Lung (tissue), 12 donors: ENCODE measurements around the gene ITPK1. TPM values are rescaled to one million over a fixed set of nuclear protein-coding genes. Genes with fewer than 3 reads are reported as not detected.

Experiments used
- ATAC-seq: fragments of 200-7000 bp; cut with Tn5 transposase; one replicate; pipeline ENCODE4 v1.9.1; 2020; ENCODE audit warnings: moderate number of reproducible peaks; ENCODE audit not compliant: insufficient read depth, low FRiP score
- DNase-seq, 3 donors: peaks; one replicate each; pipeline ENCODE4 v3.0.0-alpha.2; 2013 to 2017
- H3K27ac ChIP-seq, 2 donors: one replicate each; pipeline ENCODE4 v1.5.1; 2013; ENCODE audit warnings: mild to moderate bottlenecking in 2 of 2, moderate library complexity in 2 of 2, control low read depth in 1 of 2, inconsistent platforms in 1 of 2, low read depth in 1 of 2, low read length in 1 of 2
- H3K27me3 ChIP-seq, 3 donors: one replicate each; pipeline ENCODE4 v1.5.1; 2013; ENCODE audit warnings: low read length in 2 of 3; ENCODE audit not compliant: control insufficient read depth in 3 of 3, insufficient read depth in 3 of 3
- H3K36me3 ChIP-seq, 4 donors: one replicate each; pipeline ENCODE4 v1.5.1; 2013; ENCODE audit warnings: low read length in 4 of 4, mild to moderate bottlenecking in 1 of 4, moderate library complexity in 1 of 4; ENCODE audit not compliant: control insufficient read depth in 4 of 4, insufficient read depth in 4 of 4
- H3K4me1 ChIP-seq, 5 donors: one replicate each; pipeline ENCODE4 v1.5.1; 2013; ENCODE audit warnings: low read length in 5 of 5, mild to moderate bottlenecking in 2 of 5, moderate library complexity in 1 of 5; ENCODE audit not compliant: control insufficient read depth in 5 of 5, insufficient read depth in 5 of 5
- H3K4me3 ChIP-seq: one replicate; pipeline ENCODE4 v1.5.1; 2013; ENCODE audit warnings: mild to moderate bottlenecking, control low read depth, moderate library complexity
- H3K9ac ChIP-seq, 2 donors: one replicate each; pipeline ENCODE4 v1.5.1; 2013; ENCODE audit warnings: low read length in 2 of 2, control low read depth in 1 of 2; ENCODE audit not compliant: insufficient read depth in 1 of 2
- H3K9me3 ChIP-seq, 4 donors: one replicate each; pipeline ENCODE4 v1.5.1; 2013; ENCODE audit warnings: low read length in 3 of 4, mild to moderate bottlenecking in 1 of 4, moderate library complexity in 1 of 4; ENCODE audit not compliant: control insufficient read depth in 4 of 4, insufficient read depth in 3 of 4
- CTCF ChIP-seq: IDR thresholded peaks from 2 replicates; pipeline ENCODE4 v1.5.1; 2012; ENCODE audit warnings: mild to moderate bottlenecking; ENCODE audit errors: control extremely low read depth, extremely low read depth
- WGBS, 2 donors: extraction: QIAGEN DNeasy Blood & Tissue Kit; methylation state at CpG; one replicate each; pipeline ENCODE4 v1.1.7; 2013; 5-methylcytosine and 5-hydroxymethylcytosine counted together
- polyA plus RNA-seq, 2 donors: library from polyadenylated mRNA; stranded (reverse); fragments of 200-250 nt; gene quantifications; one replicate each; pipeline ENCODE4 v1.2.1, GENCODE V29; 2013
- total RNA-seq, 2 donors: library from RNA; depleted of rRNA in 1 of 2; stranded (reverse); fragments of >200 nt in 1 of 2; gene quantifications; one replicate each; pipeline ENCODE4 v1.2.1, GENCODE V29; 2014 to 2021
- donor health status: control.
- donor health status: control.
- donor health status: Bipolar disorder and iron deficiency.
- donor health status: healthy.
- donor health status: DM: yes; HTN: yes; CAD: no.

ITPK1 gene
- total and polyA plus RNA-seq, 4 donors: 17.5 to 99.4 (median 45.3) TPM

- H3K27me3 ChIP-seq: no peaks in the 10 kb centered on the region
- H3K36me3 ChIP-seq: no peaks in the 10 kb centered on the region
- no peak overlapping the region for H3K27ac ChIP-seq
- ATAC-seq (no peak), DNase-seq (no peak)
- no peak for TF ChIP-seq CTCF
- peaks cover 0 to 9% (median 0%) of the 10 kb centered on the region in 5 donors for H3K4me1 ChIP-seq
- no peak overlapping the region for H3K4me3 ChIP-seq
- H3K9ac ChIP-seq: no peak overlapping the region
- 73 to 82% methylated on average over 21 of the region's 21 CpGs for WGBS, 2 donors
- H3K9me3 ChIP-seq: peaks cover 0 to 3% (median 0%) of the 10 kb centered on the region in 4 donors
Measured at GRCh38 chr14:93084866-93085857, 30.6 kb downstream of the ITPK1 start.

GRCh38 chr14:93084402-93084801 is 31.3 kb downstream of the ITPK1 start:
- H3K9ac ChIP-seq: no peak overlapping the region
- H3K9me3 ChIP-seq: peaks cover 0 to 3% (median 0%) of the 10 kb centered on the region in 4 donors
- H3K4me3 ChIP-seq: no peak overlapping the region
- 95 to 99% methylated on average over 4 of the region's 4 CpGs for WGBS, 2 donors
- H3K27me3 ChIP-seq: no peaks in the 10 kb centered on the region
- TF ChIP-seq CTCF: no peak
- H3K36me3 ChIP-seq: no peaks in the 10 kb centered on the region
- no peak for ATAC-seq
- peaks cover 0 to 6% (median 0%) of the 10 kb centered on the region in 5 donors for H3K4me1 ChIP-seq
- no peak overlapping the region for H3K27ac ChIP-seq
- DNase-seq: no peak

- WGBS, 2 donors: 82 to 90% methylated on average over 9 of the region's 9 CpGs
- Histone ChIP-seq H3K9me3 (peaks cover 0 to 3% (median 0%) of the 10 kb centered on the region in 4 donors), H3K27me3 (no peaks in the 10 kb centered on the region), H3K9ac (no peak overlapping the region), H3K4me3 (no peak overlapping the region), H3K4me1 (peaks cover 0 to 5% (median 0%) of the 10 kb centered on the region in 5 donors), H3K27ac (no peak overlapping the region), H3K36me3 (no peaks in the 10 kb centered on the region)
- no peak for DNase-seq
- no peak for TF ChIP-seq CTCF
- no peak for ATAC-seq
Measured at GRCh38 chr14:93083917-93084316, 31.8 kb downstream of the ITPK1 start.
